Keratinocyte (primary cell): Measurements from ENCODE around the gene IFT25. TPM values are rescaled to one million over a fixed set of nuclear protein-coding genes. Genes with fewer than 3 reads are reported as not detected.

Experiments
- DNase-seq: peaks from one replicate; pipeline ENCODE4 v3.0.0-alpha.2; 2011; ENCODE audit warnings: low read depth, missing footprints, low spot score
- FAIRE-seq: peaks from 2 replicates; lab custom pipeline; 2011; peaks lifted over from hg19 to GRCh38; lab: Jason Lieb, UNC
- H2AFZ ChIP-seq: 2 replicates; pipeline ENCODE4 v1.6.0; 2012; ENCODE audit warnings: low read length, control low read depth, inconsistent platforms; ENCODE audit not compliant: control insufficient read depth
- H3K27ac ChIP-seq: 2 replicates; pipeline ENCODE4 v1.5.1; 2011; ENCODE audit warnings: low read length; ENCODE audit not compliant: control insufficient read depth, insufficient read depth
- H3K27me3 ChIP-seq: 3 replicates; pipeline ENCODE4 v1.6.0; 2011; ENCODE audit warnings: low read length; ENCODE audit not compliant: control insufficient read depth, insufficient read depth; ENCODE audit errors: extremely low read depth
- H3K36me3 ChIP-seq, 2 experiments: 2 replicates in 1 of 2; 3 replicates in 1 of 2; pipeline ENCODE4 v1.5.1; 2011; ENCODE audit warnings: low read length in 2 of 2, mild to moderate bottlenecking in 1 of 2; ENCODE audit not compliant: control insufficient read depth in 2 of 2, insufficient read depth in 2 of 2; ENCODE audit errors: extremely low read depth in 1 of 2
- H3K4me1 ChIP-seq: 3 replicates; pipeline ENCODE4 v1.5.1; 2011; ENCODE audit warnings: low read length; ENCODE audit not compliant: control insufficient read depth, insufficient read depth; ENCODE audit errors: extremely low read depth
- H3K4me2 ChIP-seq: 3 replicates; pipeline ENCODE4 v1.6.0; 2011; ENCODE audit warnings: low read depth, low read length; ENCODE audit not compliant: control insufficient read depth, insufficient read depth; ENCODE audit errors: extremely low read depth
- H3K4me3 ChIP-seq, 3 experiments: fragments of 200-600 bp in 1 of 3; sonication (generic) in 1 of 3; 2 replicates in 2 of 3; 3 replicates in 1 of 3; pipeline ENCODE4 v1.5.1; 2011 to 2016; ENCODE audit warnings: low read length in 3 of 3, mild to moderate bottlenecking in 3 of 3, control low read depth in 2 of 3, inconsistent platforms in 1 of 3, low read depth in 1 of 3, mixed read lengths in 1 of 3, mixed run types in 1 of 3, moderate library complexity in 1 of 3; ENCODE audit not compliant: control insufficient read depth in 2 of 3, insufficient read depth in 2 of 3; ENCODE audit errors: extremely low read depth in 1 of 3
- H3K79me2 ChIP-seq: 2 replicates; pipeline ENCODE4 v1.6.0; 2012; ENCODE audit warnings: low read length; ENCODE audit not compliant: control insufficient read depth, insufficient read depth
- H3K9ac ChIP-seq: 3 replicates; pipeline ENCODE4 v1.6.0; 2011; ENCODE audit warnings: low read length; ENCODE audit not compliant: control insufficient read depth, insufficient read depth; ENCODE audit errors: extremely low read depth
- H3K9me1 ChIP-seq: 3 replicates; pipeline ENCODE4 v1.6.0; 2011; ENCODE audit warnings: low read length; ENCODE audit not compliant: control insufficient read depth, insufficient read depth; ENCODE audit errors: extremely low read depth
- H3K9me3 ChIP-seq: 2 replicates; pipeline ENCODE4 v1.5.1; 2012; ENCODE audit warnings: low read depth, low read length; ENCODE audit not compliant: control insufficient read depth
- H4K20me1 ChIP-seq: 3 replicates; pipeline ENCODE4 v1.6.0; 2011; ENCODE audit warnings: low read length; ENCODE audit not compliant: control insufficient read depth, insufficient read depth; ENCODE audit errors: extremely low read depth
- CTCF ChIP-seq, 3 experiments: IDR thresholded peaks in 1 of 3; conservative IDR thresholded peaks in 1 of 3; optimal IDR thresholded peaks in 1 of 3; 2 replicates in 2 of 3; 3 replicates in 1 of 3; pipeline versions ENCODE3 to v1.5.1; 2011; ENCODE audit warnings: low read length in 3 of 3, mild to moderate bottlenecking in 3 of 3, moderate library complexity in 2 of 3, control low read depth in 1 of 3, inconsistent platforms in 1 of 3; ENCODE audit not compliant: insufficient read depth in 2 of 3; ENCODE audit errors: extremely low read depth in 1 of 3
- EZH2 ChIP-seq: IDR thresholded peaks from one replicate; pipeline ENCODE4 v1.6.1; 2012; ENCODE audit warnings: inconsistent platforms, mild to moderate bottlenecking, low read length, moderate library complexity
- dilution Hi-C: fragments of 300-500 bp; cut with MboI; formaldehyde crosslinking; loops from one replicate; pipeline ENCODE4 v1.7.0; 2020; ENCODE audit warnings: low sequenced_read_pairs; ENCODE audit not compliant: extremely low pct_ligation_motif_present
- polyA plus RNA-seq, 5 experiments: library from polyadenylated mRNA; depleted of rRNA in 3 of 5; stranded (reverse) in 3 of 5; stranded (forward) in 1 of 5; unstranded in 1 of 5; fragments of >200 nt; gene quantifications; 1 replicate in 1 of 5; 2 replicates in 3 of 5; 3 replicates in 1 of 5; pipeline versions ENCODE4 v1.2.1 to v1.2.3, GENCODE V29; 2011 to 2012; ENCODE audit warnings: missing spikeins in 2 of 5, low read depth in 1 of 5, low replicate concordance in 1 of 5

IFT25 gene
- polyA plus RNA-seq, 1 donor (not counting 4 experiments of a cell fraction or from before 2014, with no cell fraction given), result 64.3 TPM

GRCh38 chr1:53968125-53968513, 22.6 kb upstream of the IFT25 start:
- Histone ChIP-seq H3K4me2 (no peak overlapping the region), H2AFZ (no peak overlapping the region), H3K27ac (no peak overlapping the region), H3K79me2 (no peaks in the 10 kb centered on the region), H3K36me3 (peaks cover 22 to 23% of the 10 kb centered on the region in 2 experiments), H3K9ac (no peak overlapping the region), H3K4me3 (no peak overlapping the region), H3K4me1 (no peaks in the 10 kb centered on the region), H4K20me1 (no peaks in the 10 kb centered on the region), H3K9me3 (no peaks in the 10 kb centered on the region), H3K9me1 (no peaks in the 10 kb centered on the region), H3K27me3 (no peaks in the 10 kb centered on the region)
- dilution Hi-C loops, result no loop called here
- DNase-seq (no peak), FAIRE-seq (no peak)
- TF ChIP-seq EZH2 (no peak), CTCF (optimal IDR thresholded peaks at IDR 0.05 in 1 of 3, IDR thresholded peaks at IDR 0.05 in 1 of 3, conservative IDR thresholded peaks at IDR 0.05 in 1 of 3; ENCODE audit: extremely low read depth in 1 of 3, insufficient read depth in 2 of 3, low read length in 3 of 3) (no peak)

GRCh38 chr1:53967409-53968124, 22.1 kb upstream of the IFT25 start:
- Histone ChIP-seq H3K9me1 (no peaks in the 10 kb centered on the region), H3K9me3 (no peaks in the 10 kb centered on the region), H3K4me1 (no peaks in the 10 kb centered on the region), H3K4me2 (no peak overlapping the region), H3K4me3 (no peak overlapping the region), H3K9ac (no peak overlapping the region), H3K79me2 (no peaks in the 10 kb centered on the region), H2AFZ (no peak overlapping the region), H4K20me1 (no peaks in the 10 kb centered on the region), H3K27ac (no peak overlapping the region), H3K27me3 (no peaks in the 10 kb centered on the region), H3K36me3 (peaks cover 27 to 29% of the 10 kb centered on the region in 2 experiments)
- DNase-seq (no peak), FAIRE-seq (no peak)
- no peak for TF ChIP-seq CTCF (optimal IDR thresholded peaks at IDR 0.05 in 1 of 3, IDR thresholded peaks at IDR 0.05 in 1 of 3, conservative IDR thresholded peaks at IDR 0.05 in 1 of 3; ENCODE audit: extremely low read depth in 1 of 3, insufficient read depth in 2 of 3, low read length in 3 of 3)
- TF ChIP-seq EZH2, result no peak
- dilution Hi-C loops, result no loop called here
